WTC11 (cell line): ENCODE data around the gene SPTBN4. TPM values are rescaled to one million over a fixed set of nuclear protein-coding genes. Genes with fewer than 3 reads are reported as not detected.
A peak's percentile ranks its signal among the peaks of the same experiment; 100 is the strongest.

Experiments
- ATAC-seq: fragments of 200-7000 bp; cut with Tn5 transposase; 2 replicates; pipeline ENCODE4 v1.10.0; 2021; ENCODE audit warnings: mild to moderate bottlenecking, moderate library complexity
- CTCF ChIA-PET: fragments of 300-600 bp; sonication (Branson Sonifier 250); formaldehyde crosslinking; loops from one replicate; lab custom pipeline; 2021; ENCODE audit warnings: antibody characterized with exemption; lab: Charles Lee
- POLR2A ChIA-PET: fragments of 350-600 bp; sonication (Branson Sonifier 250); formaldehyde crosslinking; loops from one replicate; lab custom pipeline; 2021; ENCODE audit warnings: antibody characterized with exemption; lab: Charles Lee
- DNase-seq: peaks from one replicate; pipeline ENCODE4 v3.0.0; 2021; ENCODE audit warnings: low spot score
- H3K27ac Mint-ChIP-seq: 2 replicates; pipeline ENCODE4 v1.8.0; 2021; ENCODE audit warnings: mixed read lengths
- H3K27me3 Mint-ChIP-seq: 2 replicates; pipeline ENCODE4 v1.8.0; 2021; ENCODE audit warnings: low read depth, mild to moderate bottlenecking, moderate library complexity, mixed read lengths
- H3K36me3 Mint-ChIP-seq: 2 replicates; pipeline ENCODE4 v1.8.0; 2021; ENCODE audit warnings: mixed read lengths
- H3K4me1 Mint-ChIP-seq: 2 replicates; pipeline ENCODE4 v1.8.0; 2022; ENCODE audit warnings: mixed read lengths
- H3K4me3 Mint-ChIP-seq: 2 replicates; pipeline ENCODE4 v1.8.0; 2021; ENCODE audit warnings: mild to moderate bottlenecking, moderate library complexity, mixed read lengths
- H3K9me3 Mint-ChIP-seq: 2 replicates; pipeline ENCODE4 v1.8.0; 2021; ENCODE audit warnings: mixed read lengths
- ATF6 ChIP-seq: sonication (generic); formaldehyde crosslinking; IDR thresholded peaks from 2 replicates; pipeline ENCODE4 v1.8.1; 2023; ENCODE audit warnings: mild to moderate bottlenecking, missing genetic modification reagents
- CREM ChIP-seq: sonication (generic); formaldehyde crosslinking; IDR thresholded peaks from 2 replicates; pipeline ENCODE4 v1.8.1; 2022; ENCODE audit warnings: mild to moderate bottlenecking, missing genetic modification reagents, moderate library complexity
- CTCF ChIP-seq: fragments of 200-600 bp; IDR thresholded peaks from 2 replicates; pipeline ENCODE4 v1.8.0; 2022; ENCODE audit warnings: antibody characterized with exemption
- E2F5 ChIP-seq: sonication (generic); formaldehyde crosslinking; IDR thresholded peaks from 2 replicates; pipeline ENCODE4 v1.8.1; 2022; ENCODE audit warnings: mild to moderate bottlenecking, moderate library complexity, missing genetic modification reagents
- FOXP1 ChIP-seq: sonication (generic); formaldehyde crosslinking; IDR thresholded peaks from 2 replicates; pipeline ENCODE4 v1.8.0; 2022; ENCODE audit warnings: missing genetic modification reagents, mild to moderate bottlenecking, moderate library complexity, borderline replicate concordance
- GABPB1 ChIP-seq: sonication (generic); formaldehyde crosslinking; IDR thresholded peaks from 2 replicates; pipeline ENCODE4 v1.8.1; 2023; ENCODE audit warnings: mild to moderate bottlenecking, missing genetic modification reagents
- GRHL2 ChIP-seq: fragments of 250-450 bp; sonication (Bioruptor Pico); IDR thresholded peaks from 2 replicates; pipeline ENCODE4 v1.8.0; 2022; ENCODE audit warnings: mild to moderate bottlenecking, moderate library complexity; ENCODE audit not compliant: insufficient replicate concordance, severe bottlenecking
- GTF2I ChIP-seq: fragments of 250-450 bp; sonication (Bioruptor Pico); conservative IDR thresholded peaks from 2 replicates; pipeline ENCODE4 v1.4.0; 2021; ENCODE audit warnings: mild to moderate bottlenecking
- HMGA2 ChIP-seq: fragments of 250-450 bp; sonication (Bioruptor Pico); IDR thresholded peaks from 2 replicates; pipeline ENCODE4 v1.4.0; 2021; ENCODE audit warnings: mild to moderate bottlenecking, moderate library complexity
- MAX ChIP-seq: sonication (generic); formaldehyde crosslinking; IDR thresholded peaks from 2 replicates; pipeline ENCODE4 v1.8.0; 2022; ENCODE audit warnings: mild to moderate bottlenecking, missing genetic modification reagents
- MYBL2 ChIP-seq: sonication (generic); formaldehyde crosslinking; IDR thresholded peaks from 2 replicates; pipeline ENCODE4 v1.8.1; 2023; ENCODE audit warnings: mild to moderate bottlenecking, moderate library complexity, missing genetic modification reagents
- NFYB ChIP-seq: sonication (generic); formaldehyde crosslinking; conservative IDR thresholded peaks from 2 replicates; pipeline ENCODE4 v1.8.0; 2022; ENCODE audit warnings: low read depth, missing genetic modification reagents
- NR3C1 ChIP-seq: sonication (generic); formaldehyde crosslinking; conservative IDR thresholded peaks from 2 replicates; pipeline ENCODE4 v1.8.1; 2023; ENCODE audit warnings: low read depth, mild to moderate bottlenecking, missing genetic modification reagents
- PRDM15 ChIP-seq: sonication (generic); formaldehyde crosslinking; IDR thresholded peaks from 2 replicates; pipeline ENCODE4 v1.8.0; 2022; ENCODE audit warnings: missing genetic modification reagents
- RELA ChIP-seq: sonication (generic); formaldehyde crosslinking; IDR thresholded peaks from 2 replicates; pipeline ENCODE4 v1.8.1; 2022; ENCODE audit warnings: missing genetic modification reagents, mild to moderate bottlenecking, borderline replicate concordance
- SP1 ChIP-seq: sonication (generic); formaldehyde crosslinking; conservative IDR thresholded peaks from 2 replicates; pipeline ENCODE4 v1.8.1; 2022; ENCODE audit warnings: missing genetic modification reagents
- ZNF121 ChIP-seq: sonication (generic); formaldehyde crosslinking; IDR thresholded peaks from 2 replicates; pipeline ENCODE4 v1.8.0; 2023; ENCODE audit warnings: missing genetic modification reagents
- ZNF317 ChIP-seq: sonication (generic); formaldehyde crosslinking; IDR thresholded peaks from 2 replicates; pipeline ENCODE4 v1.8.1; 2023; ENCODE audit warnings: low read depth, mild to moderate bottlenecking, moderate library complexity, missing genetic modification reagents, borderline replicate concordance
- ZNF423 ChIP-seq: fragments of 250-450 bp; sonication (Bioruptor Pico); IDR thresholded peaks from 2 replicates; pipeline ENCODE4 v2.1.2; 2022; ENCODE audit warnings: mild to moderate bottlenecking, moderate library complexity
- ZNF671 ChIP-seq: fragments of 250-450 bp; sonication (Bioruptor Pico); IDR thresholded peaks from 2 replicates; pipeline ENCODE4 v1.8.0; 2021; ENCODE audit warnings: mild to moderate bottlenecking
- total RNA-seq: library from RNA; stranded (reverse); gene quantifications from 3 replicates; pipeline ENCODE4 v1.2.3, GENCODE V29; 2021

SPTBN4 gene
- total RNA-seq, 1 experiment from 2014 or later, result 2.8 TPM

GRCh38 chr19:40424637-40425449, 42.0 kb upstream of the SPTBN4 start:
- POLR2A ChIA-PET, result interaction anchor here (0.5 to 1.8 kb wide), 2 partner anchors 11 to 1791 kb away, joined by 4 to 11 read pairs; partner anchors contain the start of gene PRX
- DNase-seq, result no peak
- Mint-ChIP-seq H3K4me1 (peaks cover 16% of the 10 kb centered on the region), H3K9me3 (no peaks in the 10 kb centered on the region)
- TF ChIP-seq ZNF317 (CRISPR knock-in tag) (no peak), GTF2I (0 out of 2 replicates have a peak, but pooled peaks have one; percentile 41)
- TF ChIP-seq, all 79 proteins: peak for 1
- peak overlapping the region; percentile 91 for H3K4me3 Mint-ChIP-seq
- CTCF ChIA-PET, result interaction anchor here (0.7 to 1.7 kb wide), 11 partner anchors 9 to 179 kb away, joined by 3 to 12 read pairs (median 4); partner anchors contain the start of genes BLVRB and PRX
- H3K27ac Mint-ChIP-seq, result peak overlapping the region; percentile 97
- ATAC-seq, result no peak
- H3K27me3 Mint-ChIP-seq, result peaks cover 3% of the 10 kb centered on the region; the same call in 1 of the 2 replicates
- no peaks in the 10 kb centered on the region; the same call in 1 of the 2 replicates for H3K36me3 Mint-ChIP-seq

- peak; percentile 89 for ATAC-seq
- Mint-ChIP-seq H3K4me1 (peaks cover 16% of the 10 kb centered on the region), H3K36me3 (no peaks in the 10 kb centered on the region; the same call in 1 of the 2 replicates), H3K27ac (peak within 1 kb of the TSS; percentile 97), H3K4me3 (peak within 1 kb of the TSS; percentile 91), H3K27me3 (peaks cover 3% of the 10 kb centered on the region; the same call in 1 of the 2 replicates), H3K9me3 (no peaks in the 10 kb centered on the region)
- ChIA-PET POLR2A (interaction anchor here (0.7 to 1.9 kb wide), 12 partner anchors 9 to 990 kb away, joined by 3 to 32 read pairs (median 4); partner anchors contain the start of genes BLVRB, PRX, RPS16 and SERTAD3), CTCF (interaction anchor here (0.6 to 3.3 kb wide), 26 partner anchors 8 to 1574 kb away, joined by 3 to 32 read pairs (median 4); partner anchors contain the start of genes BLVRB, PRX and RAB4B)
- DNase-seq, result peak; percentile 100
- TF ChIP-seq E2F5 (peak; percentile 42; the same call in 1 of the 2 replicates), CTCF (peak; percentile 80), ATF6 (CRISPR knock-in tag) (peak; percentile 33; the same call in 1 of the 2 replicates), HMGA2 (CRISPR knock-in tag) (no peak), CREM (CRISPR knock-in tag) (0 out of 2 replicates have a peak, but pooled peaks have one; percentile 35), ZNF423 (peak; percentile 75), ZNF671 (no peak), MAX (CRISPR knock-in tag) (peak; percentile 69), SP1 (CRISPR knock-in tag) (peak; percentile 92), GRHL2 (CRISPR knock-in tag) (no peak), GABPB1 (CRISPR knock-in tag) (0 out of 2 replicates have a peak, but pooled peaks have one; percentile 29), NR3C1 (no peak), MYBL2 (peak; percentile 68; the same call in 1 of the 2 replicates), NFYB (CRISPR knock-in tag) (peak; percentile 98), PRDM15 (CRISPR knock-in tag) (0 out of 2 replicates have a peak, but pooled peaks have one; percentile 26), RELA (no peak), FOXP1 (CRISPR knock-in tag) (peak; percentile 53; the same call in 1 of the 2 replicates), ZNF121 (CRISPR knock-in tag) (peak; percentile 88)
Measured at GRCh38 chr19:40425450-40426287, 41.1 kb upstream of the SPTBN4 start, which contains the start of gene SERTAD1. Gene SERTAD1 (minus strand): TSS chr19:40425992. CDS start chr19:40423546, 2,446 bp downstream.
